Activated naive CD4-positive, alpha-beta T cell treated with anti-CD3 and anti-CD28 coated beads, Interleukin-2, amount 50 U/mL, for 16 hours (primary cell): ENCODE results near the gene FHIT.
"Not testable (repeated sequence)": the region's sequence is repeated elsewhere in the genome, so short reads cannot be mapped to it uniquely, and the experiment has no call there.

ENCODE experiments used
- DNase-seq: peaks from one replicate; pipeline ENCODE4 v3.0.0-alpha.2; 2020

The FHIT gene

GRCh38 chr3:60588806-60589205 lies 662.4 kb downstream of the FHIT start:
- no peak for DNase-seq

- DNase-seq, result no peak
These were observed 665.3 kb downstream of the FHIT start for GRCh38 chr3:60585918-60586317.

- DNase-seq, result no peak
These were observed 667.0 kb downstream of the FHIT start for GRCh38 chr3:60584250-60584649.

GRCh38 chr3:60582288-60582687 lies 669.0 kb downstream of the FHIT start:
- no peak for DNase-seq

- DNase-seq, result no peak
These were observed 670.4 kb downstream of the FHIT start for GRCh38 chr3:60580809-60581208.

GRCh38 chr3:60579734-60580133 lies 671.5 kb downstream of the FHIT start:
- no peak for DNase-seq

- DNase-seq, result no peak
These were observed 672.3 kb downstream of the FHIT start for GRCh38 chr3:60578936-60579335.

GRCh38 chr3:60577601-60578000 lies 673.7 kb downstream of the FHIT start:
- DNase-seq, result no peak

- DNase-seq, result no peak
These were observed 675.5 kb downstream of the FHIT start for GRCh38 chr3:60575718-60576272.

GRCh38 chr3:60574046-60574769 lies 677.0 kb downstream of the FHIT start:
- no peak for DNase-seq

- no peak for DNase-seq
These were observed 677.8 kb downstream of the FHIT start for GRCh38 chr3:60573494-60573893.

- DNase-seq, result no peak
These were observed 679.7 kb downstream of the FHIT start for GRCh38 chr3:60571511-60571910.

- no peak for DNase-seq
These were observed 694.1 kb downstream of the FHIT start for GRCh38 chr3:60557122-60557521.

- DNase-seq, result no peak
These were observed 695.4 kb downstream of the FHIT start for GRCh38 chr3:60555686-60556354.

GRCh38 chr3:60553144-60553543 lies 698.1 kb downstream of the FHIT start:
- no peak for DNase-seq

- no peak for DNase-seq
These were observed 698.7 kb downstream of the FHIT start for GRCh38 chr3:60552581-60552980.

- no peak for DNase-seq
These were observed 699.6 kb downstream of the FHIT start for GRCh38 chr3:60551455-60552209.

GRCh38 chr3:60549863-60550262 lies 701.4 kb downstream of the FHIT start:
- no peak for DNase-seq

- no peak for DNase-seq
These were observed 708.3 kb downstream of the FHIT start for GRCh38 chr3:60542995-60543394.

- not testable (repeated sequence) for DNase-seq
These were observed 711.9 kb downstream of the FHIT start for GRCh38 chr3:60539394-60539793.

- DNase-seq, result no peak
These were observed 714.8 kb downstream of the FHIT start for GRCh38 chr3:60536420-60536819.

- DNase-seq, result no peak
These were observed 719.5 kb downstream of the FHIT start for GRCh38 chr3:60531759-60532158.

- DNase-seq, result no peak
These were observed 722.6 kb downstream of the FHIT start for GRCh38 chr3:60528651-60529050.

- no peak for DNase-seq
These were observed 727.7 kb downstream of the FHIT start for GRCh38 chr3:60523536-60523935.
